Measurements from ENCODE around the gene MLXIP. TPM values are rescaled to one million over a fixed set of nuclear protein-coding genes. Genes with fewer than 3 reads are reported as not detected.

MLXIP gene
- total and polyA plus RNA-seq, 3 experiments from 2014 or later = 18.3 to 33.9 (median 32.1) TPM

GRCh38 chr12:122190842-122191668 lies 112.5 kb downstream of the MLXIP start:
- H3K9me3 ChIP-seq (ENCODE audit: low read length) = peaks cover 4% of the 10 kb centered on the region
- Mint-ChIP-seq H3K27me3 (peaks cover 3 to 6% of the 10 kb centered on the region in 2 donors), H3K9me3 (peaks cover 0 to 4% (median 0%) of the 10 kb centered on the region in 5 donors), H3K4me1 (peaks cover 3 to 6% (median 6%) of the 10 kb centered on the region in 3 donors), H3K27ac (no peak overlapping the region), H3K36me3 (peaks cover 0 to 5% (median 0%) of the 10 kb centered on the region in 3 donors), H3K4me3 (no peak overlapping the region)
- CTCF ChIA-PET = interaction anchor here (0.6 to 1.8 kb wide), 12 partner anchors 9 to 273 kb away, joined by 3 to 9 read pairs (median 4); partner anchors contain the start of genes B3GNT4 and CFAP251
- POLR2A ChIA-PET = interaction anchor here (0.5 to 0.7 kb wide), 2 partner anchors 12 to 327 kb away, joined by 4 to 5 read pairs; no protein-coding TSS in a partner anchor
- no peak overlapping the region for H3K4me3 ChIP-seq (ENCODE audit: low read length)
- DNase-seq = peak; percentile 52 to 77 (median 57)
- no peaks in the 10 kb centered on the region for H3K36me3 ChIP-seq (ENCODE audit: insufficient read depth, low read length)
- no peaks in the 10 kb centered on the region for H3K27me3 ChIP-seq (ENCODE audit: insufficient read depth, low read length, poor library complexity, severe bottlenecking)
- H3K4me1 ChIP-seq (ENCODE audit: insufficient read depth, low read length) = no peaks in the 10 kb centered on the region
- no peak overlapping the region for H3K27ac ChIP-seq (ENCODE audit: low read depth, low read length)

GRCh38 chr12:122192441-122192840 lies 113.9 kb downstream of the MLXIP start:
- Histone ChIP-seq H3K27ac (ENCODE audit: low read depth, low read length) (no peak overlapping the region), H3K4me1 (ENCODE audit: insufficient read depth, low read length) (no peaks in the 10 kb centered on the region), H3K4me3 (ENCODE audit: low read length) (no peak overlapping the region), H3K9me3 (ENCODE audit: low read length) (peaks cover 4% of the 10 kb centered on the region), H3K27me3 (ENCODE audit: insufficient read depth, low read length, poor library complexity, severe bottlenecking) (no peaks in the 10 kb centered on the region), H3K36me3 (ENCODE audit: insufficient read depth, low read length) (no peaks in the 10 kb centered on the region)
- Mint-ChIP-seq H3K9me3 (peaks cover 0 to 4% (median 0%) of the 10 kb centered on the region in 5 donors), H3K4me3 (no peak overlapping the region), H3K27me3 (peaks cover 10 to 12% of the 10 kb centered on the region in 2 donors), H3K36me3 (peaks cover 0 to 5% (median 0%) of the 10 kb centered on the region in 3 donors), H3K27ac (no peak overlapping the region), H3K4me1 (peaks cover 5 to 8% (median 8%) of the 10 kb centered on the region in 3 donors)
- POLR2A ChIA-PET = no interaction called here
- CTCF ChIA-PET = interaction anchor here (3.1 kb wide), 1 partner anchor 138 kb away, joined by 9 read pairs; no protein-coding TSS in a partner anchor
- no peak for DNase-seq

- Histone ChIP-seq H3K36me3 (ENCODE audit: insufficient read depth, low read length) (no peaks in the 10 kb centered on the region), H3K27ac (ENCODE audit: low read depth, low read length) (no peak overlapping the region), H3K4me1 (ENCODE audit: insufficient read depth, low read length) (no peaks in the 10 kb centered on the region), H3K4me3 (ENCODE audit: low read length) (no peak overlapping the region), H3K9me3 (ENCODE audit: low read length) (peaks cover 4% of the 10 kb centered on the region), H3K27me3 (ENCODE audit: insufficient read depth, low read length, poor library complexity, severe bottlenecking) (no peaks in the 10 kb centered on the region)
- CTCF ChIA-PET = interaction anchor here (3.1 kb wide), 1 partner anchor 141 kb away, joined by 9 read pairs; no protein-coding TSS in a partner anchor
- POLR2A ChIA-PET = no interaction called here
- Mint-ChIP-seq H3K9me3 (peaks cover 0 to 4% (median 0%) of the 10 kb centered on the region in 5 donors), H3K27me3 (peaks cover 10 to 23% of the 10 kb centered on the region in 2 donors), H3K4me1 (peaks cover 6 to 10% (median 9%) of the 10 kb centered on the region in 3 donors), H3K4me3 (no peak overlapping the region), H3K27ac (no peak overlapping the region), H3K36me3 (peaks cover 0 to 5% (median 0%) of the 10 kb centered on the region in 3 donors)
- no peak for DNase-seq
These were observed 116.2 kb downstream of the MLXIP start for GRCh38 chr12:122194804-122195203.

- Mint-ChIP-seq H3K4me3 (no peak overlapping the region), H3K27me3 (peaks cover 10 to 26% of the 10 kb centered on the region in 2 donors), H3K27ac (no peak overlapping the region), H3K36me3 (peaks cover 0 to 5% (median 0%) of the 10 kb centered on the region in 3 donors), H3K9me3 (peaks cover 0 to 4% (median 0%) of the 10 kb centered on the region in 5 donors), H3K4me1 (peaks cover 6 to 10% (median 9%) of the 10 kb centered on the region in 3 donors)
- POLR2A ChIA-PET = interaction anchor here (0.6 kb wide), 1 partner anchor 41 kb away, joined by 4 read pairs; no protein-coding TSS in a partner anchor
- H3K4me3 ChIP-seq (ENCODE audit: low read length) = no peak overlapping the region
- H3K9me3 ChIP-seq (ENCODE audit: low read length) = peaks cover 4% of the 10 kb centered on the region
- CTCF ChIA-PET = no interaction called here
- DNase-seq = no peak
- no peaks in the 10 kb centered on the region for H3K36me3 ChIP-seq (ENCODE audit: insufficient read depth, low read length)
- H3K4me1 ChIP-seq (ENCODE audit: insufficient read depth, low read length) = no peaks in the 10 kb centered on the region
- no peaks in the 10 kb centered on the region for H3K27me3 ChIP-seq (ENCODE audit: insufficient read depth, low read length, poor library complexity, severe bottlenecking)
- H3K27ac ChIP-seq (ENCODE audit: low read depth, low read length) = no peak overlapping the region
These were observed 116.8 kb downstream of the MLXIP start for GRCh38 chr12:122195405-122195804.

Other genes starting within 250 kb of the MLXIP start
- gene HPD, start 219.9 kb upstream of the MLXIP start, total RNA-seq = not detected
- gene HPD, start 219.9 kb upstream of the MLXIP start, polyA plus RNA-seq = not detected
- 10 to 100 TPM; 83.7 to 89.9 TPM for gene PSMD9, start 190.0 kb upstream of the MLXIP start, total RNA-seq
- 99.3 TPM for gene PSMD9, start 190.0 kb upstream of the MLXIP start, polyA plus RNA-seq
- under 1 TPM; 0.31 to 0.72 TPM for gene CFAP251, start 160.2 kb upstream of the MLXIP start, total RNA-seq
- gene CFAP251, start 160.2 kb upstream of the MLXIP start, polyA plus RNA-seq = not detected
- gene BCL7A, start 56.9 kb upstream of the MLXIP start, total RNA-seq = 1 to 10 TPM; 2.5 to 3.0 TPM
- 3.3 TPM for gene BCL7A, start 56.9 kb upstream of the MLXIP start, polyA plus RNA-seq
- gene IL31, start 95.5 kb downstream of the MLXIP start, total RNA-seq = 1 to 10 TPM; 4.1 to 5.1 TPM
- not detected for gene IL31, start 95.5 kb downstream of the MLXIP start, polyA plus RNA-seq
- under 1 TPM; 0.18 to 0.26 TPM for gene LRRC43, start 104.4 kb downstream of the MLXIP start, total RNA-seq
- 0.25 TPM for gene LRRC43, start 104.4 kb downstream of the MLXIP start, polyA plus RNA-seq
- under 1 TPM; 0.15 to 0.18 TPM for gene B3GNT4, start 125.0 kb downstream of the MLXIP start, total RNA-seq
- 0.22 TPM for gene B3GNT4, start 125.0 kb downstream of the MLXIP start, polyA plus RNA-seq
- gene DIABLO, start 147.3 kb downstream of the MLXIP start, total RNA-seq = 10 to 100 TPM; 63.4 to 64.2 TPM
- gene DIABLO, start 147.3 kb downstream of the MLXIP start, polyA plus RNA-seq = 71.8 TPM
- gene VPS33A, start 187.7 kb downstream of the MLXIP start, total RNA-seq = 10 to 100 TPM; 43.1 to 44.2 TPM
- gene VPS33A, start 187.7 kb downstream of the MLXIP start, polyA plus RNA-seq = 30.6 TPM